ENCODE data around the gene CIB4. TPM values are rescaled to one million over a fixed set of nuclear protein-coding genes. Genes with fewer than 3 reads are reported as not detected.
"Not testable (repeated sequence)": the region's sequence is repeated elsewhere in the genome, so short reads cannot be mapped to it uniquely, and the experiment has no call there.

Gene CIB4
- total RNA-seq, 2 donors from 2014 or later, result 0.46 TPM; not detected in 1

DNA sequence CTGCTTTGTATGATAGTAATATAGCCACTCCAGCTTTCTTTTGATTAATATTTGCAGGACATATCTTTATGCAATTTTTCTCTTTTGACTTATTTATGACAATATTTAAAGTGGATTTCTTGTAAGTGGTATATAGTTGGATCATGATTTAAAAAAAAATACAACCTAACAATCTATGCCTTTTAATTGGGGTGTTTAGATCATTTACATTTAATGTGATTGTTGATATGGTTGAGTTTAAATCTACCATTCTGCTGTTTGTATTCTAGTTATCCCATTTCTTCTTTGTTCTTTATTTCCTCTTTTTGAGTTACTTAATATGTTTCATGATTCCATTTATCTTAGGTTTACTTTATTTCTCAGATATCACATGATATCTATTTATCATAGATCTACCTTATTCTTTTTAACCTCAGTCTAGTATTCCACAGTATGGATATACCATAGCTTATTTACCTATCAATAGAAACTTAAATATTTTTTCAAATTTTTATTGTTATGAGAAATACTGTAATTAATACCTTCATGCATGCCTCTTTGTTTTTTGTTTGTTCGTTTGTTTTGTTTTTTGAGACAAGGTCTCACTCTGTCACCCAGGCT is 19.3 kb upstream of the CIB4 start:
- H3K9me3 ChIP-seq, result no peaks in the 10 kb centered on the region
- TF ChIP-seq, protein P1, sequence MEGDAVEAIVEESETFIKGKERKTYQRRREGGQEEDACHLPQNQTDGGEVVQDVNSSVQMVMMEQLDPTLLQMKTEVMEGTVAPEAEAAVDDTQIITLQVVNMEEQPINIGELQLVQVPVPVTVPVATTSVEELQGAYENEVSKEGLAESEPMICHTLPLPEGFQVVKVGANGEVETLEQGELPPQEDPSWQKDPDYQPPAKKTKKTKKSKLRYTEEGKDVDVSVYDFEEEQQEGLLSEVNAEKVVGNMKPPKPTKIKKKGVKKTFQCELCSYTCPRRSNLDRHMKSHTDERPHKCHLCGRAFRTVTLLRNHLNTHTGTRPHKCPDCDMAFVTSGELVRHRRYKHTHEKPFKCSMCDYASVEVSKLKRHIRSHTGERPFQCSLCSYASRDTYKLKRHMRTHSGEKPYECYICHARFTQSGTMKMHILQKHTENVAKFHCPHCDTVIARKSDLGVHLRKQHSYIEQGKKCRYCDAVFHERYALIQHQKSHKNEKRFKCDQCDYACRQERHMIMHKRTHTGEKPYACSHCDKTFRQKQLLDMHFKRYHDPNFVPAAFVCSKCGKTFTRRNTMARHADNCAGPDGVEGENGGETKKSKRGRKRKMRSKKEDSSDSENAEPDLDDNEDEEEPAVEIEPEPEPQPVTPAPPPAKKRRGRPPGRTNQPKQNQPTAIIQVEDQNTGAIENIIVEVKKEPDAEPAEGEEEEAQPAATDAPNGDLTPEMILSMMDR (IDR thresholded peaks at IDR 0.05), result no peak
- TF ChIP-seq POLR2A (IDR thresholded peaks at IDR 0.05) (no peak), POLR2AphosphoS5 (IDR thresholded peaks at IDR 0.05) (no peak)
- intact Hi-C loops (cut with DNase I), result no loop called here
- 93% methylated on average over 1 of the region's 1 CpG for WGBS
- H3K4me3 ChIP-seq, result no peak overlapping the region
- no peaks in the 10 kb centered on the region for H3K4me1 ChIP-seq (replicated peaks)
- no peaks in the 10 kb centered on the region for H3K36me3 ChIP-seq
- H3K27me3 ChIP-seq (replicated peaks; ENCODE audit: insufficient read depth), result no peaks in the 10 kb centered on the region
- DNase-seq (ENCODE audit: low spot score), result no peak
- no peak overlapping the region for H3K27ac ChIP-seq

DNA sequence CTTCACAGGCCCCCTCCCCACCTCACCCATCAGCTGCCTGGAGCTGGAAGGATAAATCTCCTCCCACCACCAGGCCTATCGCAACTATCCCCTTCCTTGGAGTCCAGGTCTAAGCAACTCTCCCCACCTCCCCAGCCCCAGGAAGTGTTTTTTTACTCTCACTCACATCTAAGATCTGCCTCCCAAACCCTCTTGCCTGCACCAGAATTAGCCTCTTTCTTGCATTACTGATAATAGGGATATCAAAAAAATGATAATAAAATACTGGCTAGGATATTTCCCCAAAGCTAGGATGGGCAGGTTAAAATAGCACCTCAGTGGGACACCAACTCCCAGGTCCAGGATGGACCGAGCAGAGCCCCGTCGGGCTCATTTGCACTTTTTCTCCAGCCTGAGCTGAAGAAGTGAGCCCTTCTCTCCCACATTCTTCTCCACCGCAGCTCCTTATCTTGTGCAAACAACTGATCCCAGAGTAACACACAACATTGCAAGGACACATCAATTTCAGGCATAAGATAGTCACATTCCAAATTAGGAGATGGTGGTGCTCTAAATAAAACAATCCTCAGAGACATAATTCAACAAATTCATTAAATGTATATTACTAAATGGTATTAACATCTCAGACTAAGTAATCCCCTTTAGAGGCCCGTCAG is 17.7 kb upstream of the CIB4 start:
- intact Hi-C loops (cut with DNase I), result no loop called here
- WGBS, result 76% methylated on average over 6 of the region's 6 CpGs
- H3K27me3 ChIP-seq (replicated peaks; ENCODE audit: insufficient read depth), result no peaks in the 10 kb centered on the region
- no peaks in the 10 kb centered on the region for H3K4me1 ChIP-seq (replicated peaks)
- H3K9me3 ChIP-seq, result no peaks in the 10 kb centered on the region
- H3K36me3 ChIP-seq, result no peaks in the 10 kb centered on the region
- no peak for DNase-seq (ENCODE audit: low spot score)
- TF ChIP-seq, protein P1 (IDR thresholded peaks at IDR 0.05), result no peak
- TF ChIP-seq POLR2AphosphoS5 (IDR thresholded peaks at IDR 0.05), result no peak
- no peak for TF ChIP-seq POLR2A (IDR thresholded peaks at IDR 0.05)
- H3K4me3 ChIP-seq, result no peak overlapping the region
- no peak overlapping the region for H3K27ac ChIP-seq

DNA sequence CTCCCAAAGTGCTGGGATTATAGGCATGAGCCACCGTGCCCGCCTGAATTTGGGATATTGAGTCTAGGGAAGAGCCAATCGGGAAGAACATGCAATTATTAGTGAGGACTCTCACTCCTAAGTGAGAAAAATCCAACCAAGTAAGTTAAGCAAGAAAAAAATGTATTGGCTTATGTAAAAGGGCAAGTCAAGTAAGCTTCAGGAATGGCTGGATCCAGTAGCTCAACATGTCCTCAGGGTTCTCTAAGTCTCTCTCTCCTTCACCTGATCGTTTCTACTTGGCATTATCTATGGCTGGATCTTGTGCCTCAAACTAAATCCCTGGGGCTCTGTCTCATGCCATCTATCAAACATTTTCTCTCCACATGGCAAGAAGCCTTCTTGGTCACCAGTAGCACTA is 16.1 kb upstream of the CIB4 start:
- intact Hi-C loops (cut with DNase I), result no loop called here
- H3K4me1 ChIP-seq (replicated peaks), result no peaks in the 10 kb centered on the region
- 94% methylated on average over 4 of the region's 4 CpGs for WGBS
- no peaks in the 10 kb centered on the region for H3K36me3 ChIP-seq
- no peaks in the 10 kb centered on the region for H3K27me3 ChIP-seq (replicated peaks; ENCODE audit: insufficient read depth)
- no peak overlapping the region for H3K27ac ChIP-seq
- H3K4me3 ChIP-seq, result no peak overlapping the region
- DNase-seq (ENCODE audit: low spot score), result no peak
- no peaks in the 10 kb centered on the region for H3K9me3 ChIP-seq
- TF ChIP-seq, protein P1 (IDR thresholded peaks at IDR 0.05), result no peak
- no peak for TF ChIP-seq POLR2AphosphoS5 (IDR thresholded peaks at IDR 0.05)
- no peak for TF ChIP-seq POLR2A (IDR thresholded peaks at IDR 0.05)

DNA sequence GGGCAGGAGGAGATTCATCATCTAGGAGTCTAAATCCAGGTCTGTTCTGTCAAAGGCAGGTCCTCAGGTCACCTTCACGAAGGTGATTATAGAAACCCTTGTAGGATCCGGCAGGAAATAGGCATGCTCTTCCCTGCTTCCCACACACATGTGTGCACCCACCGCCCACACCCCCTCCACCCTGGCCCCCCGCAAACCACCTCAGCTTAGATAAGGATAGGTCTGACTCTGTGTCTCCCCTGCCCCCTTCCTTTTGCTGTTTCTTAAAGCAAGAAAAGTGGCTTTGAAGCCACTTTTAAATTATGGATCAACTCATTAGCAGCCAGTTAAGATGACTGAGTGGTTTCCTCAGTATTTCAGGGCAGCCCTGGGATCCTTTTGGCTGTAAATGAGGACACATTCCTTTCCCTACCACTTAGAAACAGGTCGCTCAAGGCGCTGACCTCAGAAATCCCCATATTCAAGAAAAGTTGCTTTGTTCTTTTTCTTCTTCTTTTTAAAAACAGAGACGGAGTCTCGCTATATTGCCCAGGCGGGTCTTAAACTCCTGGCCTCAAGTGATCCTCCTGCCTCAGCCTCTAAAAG is 14.5 kb upstream of the CIB4 start:
- H3K36me3 ChIP-seq, result no peaks in the 10 kb centered on the region

DNA sequence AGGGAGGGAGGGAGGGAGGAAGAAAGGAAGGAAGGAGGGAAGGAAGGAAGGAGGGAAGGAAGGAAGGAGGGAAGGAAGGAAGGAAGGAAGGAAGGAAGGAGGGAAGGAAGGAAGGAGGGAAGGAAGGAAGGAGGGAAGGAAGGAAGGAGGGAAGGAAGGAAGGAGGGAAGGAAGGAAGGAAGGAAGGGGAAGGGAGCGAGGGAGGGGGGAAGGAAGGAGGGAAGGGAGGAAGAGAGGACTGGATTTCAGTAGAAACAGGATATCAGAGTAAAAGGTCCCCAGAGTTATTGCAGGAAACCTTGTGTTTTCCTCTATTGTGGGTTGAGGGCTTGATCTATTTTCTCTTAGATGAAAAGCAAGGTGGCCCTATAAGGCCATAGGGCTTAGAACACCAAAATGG is 14.0 kb upstream of the CIB4 start:
- H3K4me3 ChIP-seq; H3K4me1 ChIP-seq (replicated peaks); intact Hi-C loops (cut with DNase I); H3K9me3 ChIP-seq; DNase-seq (ENCODE audit: low spot score); H3K27me3 ChIP-seq (replicated peaks; ENCODE audit: insufficient read depth); H3K36me3 ChIP-seq; H3K27ac ChIP-seq: not testable (repeated sequence)
- 80% methylated on average over 1 of the region's 1 CpG for WGBS

More for the DNA sequence above, 14.5 kb upstream of the CIB4 start:
- intact Hi-C loops (cut with DNase I), result no loop called here
- Histone ChIP-seq H3K4me3 (no peak overlapping the region), H3K9me3 (no peaks in the 10 kb centered on the region), H3K27ac (no peak overlapping the region), H3K4me1 (replicated peaks) (no peaks in the 10 kb centered on the region), H3K27me3 (replicated peaks; ENCODE audit: insufficient read depth) (no peaks in the 10 kb centered on the region)
- WGBS, result 93% methylated on average over 9 of the region's 9 CpGs
- TF ChIP-seq POLR2A (IDR thresholded peaks at IDR 0.05) (no peak), POLR2AphosphoS5 (IDR thresholded peaks at IDR 0.05) (no peak)
- TF ChIP-seq, protein P1 (IDR thresholded peaks at IDR 0.05), result no peak
- no peak for DNase-seq (ENCODE audit: low spot score)

Measured in prostate gland (tissue), 2 donors.